SH-SY5Y (cell line): ENCODE results near the gene L2HGDH.

Source experiments
- GATA2 ChIP-seq: IDR thresholded peaks from 2 replicates; pipeline ENCODE4 v1.6.1; 2011; ENCODE audit warnings: mild to moderate bottlenecking, low read depth, low read length
- GATA3 ChIP-seq: IDR thresholded peaks from 2 replicates; pipeline ENCODE4 v1.6.1; 2011; ENCODE audit warnings: low read depth, mild to moderate bottlenecking, low read length, moderate library complexity

DNA sequence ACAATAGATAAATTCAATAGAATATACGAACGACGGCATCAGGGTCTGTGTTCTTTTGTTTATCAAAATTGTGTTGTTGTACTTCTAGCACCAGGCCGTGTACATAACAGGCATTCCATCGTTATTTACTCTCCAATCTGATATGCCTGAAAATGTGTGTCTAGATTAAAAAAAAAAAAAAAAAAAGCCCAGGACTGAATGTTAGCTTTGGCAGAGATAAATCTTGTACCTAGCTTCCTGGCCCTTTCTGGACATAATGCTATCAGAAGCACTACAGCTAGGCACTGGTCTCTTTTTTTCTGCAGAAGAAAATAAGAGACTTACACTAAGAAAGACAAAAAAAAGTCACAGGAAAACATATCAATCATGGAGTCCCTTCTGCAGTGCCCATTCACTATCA, 47.6 kb upstream of the L2HGDH start:
- TF ChIP-seq GATA2 (no peak), GATA3 (no peak)
